ENCODE data around the gene C16orf74.

Gene C16orf74

DNA sequence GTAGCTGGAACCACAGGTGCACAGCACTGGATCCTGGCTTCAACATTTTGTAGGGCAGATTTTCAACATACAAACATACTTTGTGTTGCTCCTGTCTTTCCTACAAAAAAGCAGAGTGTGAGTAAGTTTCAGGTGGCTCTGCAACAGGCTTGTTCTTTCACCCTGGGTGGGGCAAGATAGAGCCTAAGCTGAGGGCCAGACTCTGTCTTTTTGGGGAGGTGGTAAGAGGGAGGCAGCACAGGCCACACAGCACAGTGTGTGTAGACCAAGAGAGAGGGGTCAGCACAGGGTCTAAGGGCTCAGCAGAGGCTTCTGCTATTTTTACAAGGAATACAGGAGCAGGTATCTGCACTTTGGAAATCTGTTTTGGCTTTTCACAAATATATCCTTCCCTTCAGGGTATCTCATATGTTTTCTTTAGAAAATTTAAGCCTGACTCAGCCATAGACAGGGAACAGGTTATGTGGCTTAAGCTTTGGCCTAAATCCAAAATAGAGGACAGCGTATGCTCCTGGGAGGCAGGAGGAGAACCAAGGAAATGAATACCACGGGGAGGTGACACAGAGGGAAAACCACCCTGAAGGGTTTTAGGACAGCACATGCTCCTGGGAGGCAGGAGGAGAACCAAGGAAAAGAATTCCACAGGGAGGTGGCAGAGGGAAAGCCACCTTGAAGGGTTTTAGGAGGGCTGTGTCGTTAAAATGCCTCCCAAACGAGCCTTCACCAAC lies 26.9 kb upstream of the C16orf74 start:
- Histone ChIP-seq H3F3A (ENCODE audit: insufficient read depth) (0 out of 2 replicates have a peak, but pooled peaks cover 4% of the 10 kb centered on the region), H3K36me3 (ENCODE audit: low read length) (0 out of 2 replicates have a peak, but pooled peaks cover 4% of the 10 kb centered on the region), H3K27ac (ENCODE audit: low read depth, low read length) (no peak overlapping the region), H3K9me3 (ENCODE audit: insufficient read depth, low read length) (no peaks in the 10 kb centered on the region), H3K9ac (ENCODE audit: low read length) (no peak overlapping the region), H2AFZ (ENCODE audit: low read depth, low read length, severe bottlenecking) (no peak overlapping the region), H3K79me2 (ENCODE audit: insufficient read depth, low read length) (0 out of 2 replicates have a peak, but pooled peaks cover 6% of the 10 kb centered on the region), H3K9me2 (replicated peaks; ENCODE audit: insufficient read depth, low read length) (no peaks in the 10 kb centered on the region), H3K4me3 (ENCODE audit: insufficient read depth, low read length, poor library complexity, severe bottlenecking) (no peak overlapping the region), H3K4me2 (ENCODE audit: low read depth, low read length, poor library complexity, severe bottlenecking) (no peak overlapping the region), H4K20me1 (ENCODE audit: low read depth, low read length) (no peaks in the 10 kb centered on the region), H3K27me3 (ENCODE audit: low read length) (no peaks in the 10 kb centered on the region)
- TF ChIP-seq, protein P1, sequence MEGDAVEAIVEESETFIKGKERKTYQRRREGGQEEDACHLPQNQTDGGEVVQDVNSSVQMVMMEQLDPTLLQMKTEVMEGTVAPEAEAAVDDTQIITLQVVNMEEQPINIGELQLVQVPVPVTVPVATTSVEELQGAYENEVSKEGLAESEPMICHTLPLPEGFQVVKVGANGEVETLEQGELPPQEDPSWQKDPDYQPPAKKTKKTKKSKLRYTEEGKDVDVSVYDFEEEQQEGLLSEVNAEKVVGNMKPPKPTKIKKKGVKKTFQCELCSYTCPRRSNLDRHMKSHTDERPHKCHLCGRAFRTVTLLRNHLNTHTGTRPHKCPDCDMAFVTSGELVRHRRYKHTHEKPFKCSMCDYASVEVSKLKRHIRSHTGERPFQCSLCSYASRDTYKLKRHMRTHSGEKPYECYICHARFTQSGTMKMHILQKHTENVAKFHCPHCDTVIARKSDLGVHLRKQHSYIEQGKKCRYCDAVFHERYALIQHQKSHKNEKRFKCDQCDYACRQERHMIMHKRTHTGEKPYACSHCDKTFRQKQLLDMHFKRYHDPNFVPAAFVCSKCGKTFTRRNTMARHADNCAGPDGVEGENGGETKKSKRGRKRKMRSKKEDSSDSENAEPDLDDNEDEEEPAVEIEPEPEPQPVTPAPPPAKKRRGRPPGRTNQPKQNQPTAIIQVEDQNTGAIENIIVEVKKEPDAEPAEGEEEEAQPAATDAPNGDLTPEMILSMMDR (IDR thresholded peaks at IDR 0.05; ENCODE audit: insufficient read depth, low read length, poor library complexity, severe bottlenecking): no peak
- no peak for TF ChIP-seq EZH2phosphoT487 (conservative IDR thresholded peaks at IDR 0.05; ENCODE audit: low read length)

DNA sequence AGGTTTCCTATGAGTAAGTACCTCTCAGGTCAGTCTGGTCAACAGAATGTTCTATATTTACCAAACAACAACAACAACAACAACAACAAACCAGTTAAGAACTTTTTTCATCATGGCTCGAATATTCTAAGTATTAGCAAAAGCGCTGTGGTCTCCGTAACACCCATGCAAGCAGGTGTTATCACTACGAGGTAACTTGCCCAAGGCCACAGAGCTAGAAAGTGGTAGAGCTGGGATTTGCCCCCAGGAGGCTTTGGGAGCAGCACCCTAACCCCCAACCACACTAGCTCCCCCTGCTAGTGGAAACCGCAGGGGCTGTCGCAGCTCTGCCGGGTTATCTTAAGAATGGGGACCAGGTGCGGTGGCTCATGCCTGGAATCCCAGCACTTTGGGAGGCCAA lies 23.9 kb upstream of the C16orf74 start:
- Histone ChIP-seq H3K36me3 (ENCODE audit: low read length) (0 out of 2 replicates have a peak, but pooled peaks cover 4% of the 10 kb centered on the region), H3K27me3 (ENCODE audit: low read length) (no peaks in the 10 kb centered on the region), H3K4me3 (ENCODE audit: insufficient read depth, low read length, poor library complexity, severe bottlenecking) (no peak overlapping the region), H3K4me2 (ENCODE audit: low read depth, low read length, poor library complexity, severe bottlenecking) (no peak overlapping the region), H3K9ac (ENCODE audit: low read length) (no peak overlapping the region), H2AFZ (ENCODE audit: low read depth, low read length, severe bottlenecking) (no peak overlapping the region), H3F3A (ENCODE audit: insufficient read depth) (0 out of 2 replicates have a peak, but pooled peaks cover 4% of the 10 kb centered on the region), H3K27ac (ENCODE audit: low read depth, low read length) (no peak overlapping the region), H3K79me2 (ENCODE audit: insufficient read depth, low read length) (no peaks in the 10 kb centered on the region), H4K20me1 (ENCODE audit: low read depth, low read length) (no peaks in the 10 kb centered on the region), H3K9me2 (replicated peaks; ENCODE audit: insufficient read depth, low read length) (no peaks in the 10 kb centered on the region), H3K9me3 (ENCODE audit: insufficient read depth, low read length) (no peaks in the 10 kb centered on the region)
- TF ChIP-seq EZH2phosphoT487 (conservative IDR thresholded peaks at IDR 0.05; ENCODE audit: low read length): no peak
- TF ChIP-seq, protein P1 (IDR thresholded peaks at IDR 0.05; ENCODE audit: insufficient read depth, low read length, poor library complexity, severe bottlenecking): no peak

DNA sequence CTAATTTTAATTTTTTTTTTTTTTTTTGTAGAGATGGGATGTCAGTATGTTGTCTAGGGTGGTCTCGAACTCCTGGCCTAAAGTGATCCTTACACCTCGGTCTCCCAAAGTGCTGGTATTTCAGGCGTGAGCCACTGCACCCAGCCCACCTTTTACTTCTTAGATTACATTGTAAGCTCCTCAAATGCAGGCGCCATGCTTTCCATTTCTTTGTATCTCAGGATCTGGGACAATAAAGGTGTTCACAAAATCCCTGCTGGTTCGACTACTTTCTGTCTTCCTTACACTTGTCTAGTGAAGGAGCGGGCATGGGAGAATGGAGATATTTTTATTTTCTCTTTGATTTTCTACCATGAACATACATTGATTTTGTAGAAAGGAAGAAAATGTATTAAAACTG lies 23.2 kb upstream of the C16orf74 start:
- Histone ChIP-seq H3K9me2 (replicated peaks; ENCODE audit: insufficient read depth, low read length) (no peaks in the 10 kb centered on the region), H4K20me1 (ENCODE audit: low read depth, low read length) (no peaks in the 10 kb centered on the region), H3F3A (ENCODE audit: insufficient read depth) (0 out of 2 replicates have a peak, but pooled peaks cover 4% of the 10 kb centered on the region), H3K9me3 (ENCODE audit: insufficient read depth, low read length) (no peaks in the 10 kb centered on the region), H3K27ac (ENCODE audit: low read depth, low read length) (no peak overlapping the region), H3K4me3 (ENCODE audit: insufficient read depth, low read length, poor library complexity, severe bottlenecking) (no peak overlapping the region), H3K4me2 (ENCODE audit: low read depth, low read length, poor library complexity, severe bottlenecking) (no peak overlapping the region), H2AFZ (ENCODE audit: low read depth, low read length, severe bottlenecking) (no peak overlapping the region), H3K9ac (ENCODE audit: low read length) (no peak overlapping the region), H3K79me2 (ENCODE audit: insufficient read depth, low read length) (no peaks in the 10 kb centered on the region), H3K36me3 (ENCODE audit: low read length) (0 out of 2 replicates have a peak, but pooled peaks cover 4% of the 10 kb centered on the region), H3K27me3 (ENCODE audit: low read length) (no peaks in the 10 kb centered on the region)
- TF ChIP-seq, protein P1 (IDR thresholded peaks at IDR 0.05; ENCODE audit: insufficient read depth, low read length, poor library complexity, severe bottlenecking): no peak
- TF ChIP-seq EZH2phosphoT487 (conservative IDR thresholded peaks at IDR 0.05; ENCODE audit: low read length): no peak

All from SU-DHL-6 (cell line).